ENCODE data around the gene LDB3.

The LDB3 gene

GRCh38 chr10:86707505-86707904, 39.2 kb downstream of the LDB3 start:
- H3K4me3 ChIP-seq (ENCODE audit: low read depth, low read length) = no peak overlapping the region
- no peak for TF ChIP-seq CTCF (IDR thresholded peaks at IDR 0.05; ENCODE audit: low read depth, low read length)
- DNase-seq (ENCODE audit: low read depth, low spot score) = no peak
- in situ Hi-C loops (cut with HindIII; ENCODE audit: low sequenced_read_pairs) = no loop called here

GRCh38 chr10:86708068-86708782, 39.9 kb downstream of the LDB3 start:
- H3K4me3 ChIP-seq (ENCODE audit: low read depth, low read length) = no peak overlapping the region
- in situ Hi-C loops (cut with HindIII; ENCODE audit: low sequenced_read_pairs) = no loop called here
- TF ChIP-seq CTCF (IDR thresholded peaks at IDR 0.05; ENCODE audit: low read depth, low read length) = no peak
- no peak for DNase-seq (ENCODE audit: low read depth, low spot score)

GRCh38 chr10:86708783-86709380, 40.6 kb downstream of the LDB3 start:
- in situ Hi-C loops (cut with HindIII; ENCODE audit: low sequenced_read_pairs) = no loop called here
- no peak for TF ChIP-seq CTCF (IDR thresholded peaks at IDR 0.05; ENCODE audit: low read depth, low read length)
- no peak overlapping the region for H3K4me3 ChIP-seq (ENCODE audit: low read depth, low read length)
- no peak for DNase-seq (ENCODE audit: low read depth, low spot score)

GRCh38 chr10:86709396-86710185, 41.3 kb downstream of the LDB3 start:
- no peak overlapping the region for H3K4me3 ChIP-seq (ENCODE audit: low read depth, low read length)
- in situ Hi-C loops (cut with HindIII; ENCODE audit: low sequenced_read_pairs) = no loop called here
- TF ChIP-seq CTCF (IDR thresholded peaks at IDR 0.05; ENCODE audit: low read depth, low read length) = no peak
- DNase-seq (ENCODE audit: low read depth, low spot score) = no peak

- peak; percentile 78 for TF ChIP-seq CTCF (IDR thresholded peaks at IDR 0.05; ENCODE audit: low read depth, low read length)
- in situ Hi-C loops (cut with HindIII; ENCODE audit: low sequenced_read_pairs) = no loop called here
- H3K4me3 ChIP-seq (ENCODE audit: low read depth, low read length) = peak overlapping the region; percentile 49
- DNase-seq (ENCODE audit: low read depth, low spot score) = peak; percentile 92
Observed at GRCh38 chr10:86710987-86711512, 42.7 kb downstream of the LDB3 start.

GRCh38 chr10:86711513-86712316, 43.4 kb downstream of the LDB3 start:
- peak; percentile 45 for DNase-seq (ENCODE audit: low read depth, low spot score)
- peak overlapping the region; percentile 49 for H3K4me3 ChIP-seq (ENCODE audit: low read depth, low read length)
- TF ChIP-seq CTCF (IDR thresholded peaks at IDR 0.05; ENCODE audit: low read depth, low read length) = no peak
- in situ Hi-C loops (cut with HindIII; ENCODE audit: low sequenced_read_pairs) = no loop called here
